ENCODE measurements around the gene AMBP. TPM values are rescaled to one million over a fixed set of nuclear protein-coding genes. Genes with fewer than 3 reads are reported as not detected.

The AMBP gene
- total and polyA plus RNA-seq, 2 of the 13 experiments (the other 11 are each of a cell fraction or from before 2014, with no cell fraction given), result 1,510 to 2,580 TPM

GRCh38 chr9:114098936-114099668 is 21.0 kb upstream of the AMBP start, which contains the start of gene KIF12:
Gene KIF12, minus strand, starts transcription at chr9:114099292. Its CDS starts 16 bp downstream, at chr9:114099276.
- Histone ChIP-seq H3K4me3 (replicated peaks in 1 of 3; ENCODE audit: insufficient read depth in 1 of 3, low read depth in 2 of 3, low read length in 3 of 3) (peak within 1 kb of the TSS; percentile 45 to 67 (median 49)), H3K79me2 (ENCODE audit: insufficient read depth, low read length) (no peaks in the 10 kb centered on the region), H3K27me3 (ENCODE audit: control insufficient read depth in 1 of 2, insufficient read depth in 2 of 2, low read length in 2 of 2) (no peaks in the 10 kb centered on the region), H3K36me3 (replicated peaks in 1 of 2; ENCODE audit: control insufficient read depth in 1 of 2, insufficient read depth in 2 of 2, low read length in 2 of 2) (peaks cover 0 to 1% of the 10 kb centered on the region in 2 experiments; a peak in 1 of 5 replicates), H3K4me2 (ENCODE audit: low read depth, low read length) (peak within 1 kb of the TSS; percentile 82), H4K20me1 (ENCODE audit: insufficient read depth, low read length) (no peaks in the 10 kb centered on the region), H3K9ac (ENCODE audit: insufficient read depth, low read depth, low read length) (peak within 1 kb of the TSS; percentile 59), H3K4me1 (ENCODE audit: insufficient read depth, low read length) (peaks cover 53% of the 10 kb centered on the region), H2AFZ (ENCODE audit: low read length) (peak within 1 kb of the TSS; percentile 0), H3K9me3 (ENCODE audit: low read length) (peaks cover 13% of the 10 kb centered on the region), H3K27ac (ENCODE audit: extremely low read length, insufficient read depth, low read length) (peak within 1 kb of the TSS; percentile 55)
- ATAC-seq, result peak; percentile 83
- CTCF ChIA-PET (ENCODE audit: low intra/inter-chr PET ratio, low total read pairs), result no interaction called here
- WGBS (ENCODE audit: low lambda C conversion rate), result 3% methylated on average over 10 of the region's 32 CpGs
- peak; percentile 74 for DNase-seq (ENCODE audit: low spot score)
- in situ Hi-C loops (cut with HindIII; ENCODE audit: extremely low pct_ligation_motif_present, low pct_unique_long_range_greater_than_20kb), result loop anchor here (5.0 kb wide), 1 partner anchor 193 kb away; no protein-coding TSS in a partner anchor
- POLR2A ChIA-PET, result interaction anchor here (1.1 to 1.9 kb wide), 18 partner anchors 9 to 229 kb away, joined by 3 to 63 read pairs (median 6); partner anchors contain the start of genes AMBP and COL27A1
- intact Hi-C loops (cut with micrococcal nuclease; ENCODE audit: unreplicated experiment), result no loop called here
- BruUV-seq (replicated peaks), result no TSS peak
- FAIRE-seq, result peak; percentile 93
- TF ChIP-seq, protein P1, sequence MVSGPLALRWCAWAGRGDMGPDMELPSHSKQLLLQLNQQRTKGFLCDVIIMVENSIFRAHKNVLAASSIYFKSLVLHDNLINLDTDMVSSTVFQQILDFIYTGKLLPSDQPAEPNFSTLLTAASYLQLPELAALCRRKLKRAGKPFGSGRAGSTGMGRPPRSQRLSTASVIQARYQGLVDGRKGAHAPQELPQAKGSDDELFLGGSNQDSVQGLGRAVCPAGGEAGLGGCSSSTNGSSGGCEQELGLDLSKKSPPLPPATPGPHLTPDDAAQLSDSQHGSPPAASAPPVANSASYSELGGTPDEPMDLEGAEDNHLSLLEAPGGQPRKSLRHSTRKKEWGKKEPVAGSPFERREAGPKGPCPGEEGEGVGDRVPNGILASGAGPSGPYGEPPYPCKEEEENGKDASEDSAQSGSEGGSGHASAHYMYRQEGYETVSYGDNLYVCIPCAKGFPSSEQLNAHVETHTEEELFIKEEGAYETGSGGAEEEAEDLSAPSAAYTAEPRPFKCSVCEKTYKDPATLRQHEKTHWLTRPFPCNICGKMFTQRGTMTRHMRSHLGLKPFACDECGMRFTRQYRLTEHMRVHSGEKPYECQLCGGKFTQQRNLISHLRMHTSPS (CRISPR knock-in tag; IDR thresholded peaks at IDR 0.05; ENCODE audit: low read depth), result no peak
- TF ChIP-seq ZNF687 (CRISPR knock-in tag; IDR thresholded peaks at IDR 0.05) (peak; percentile 75), DZIP1 (CRISPR knock-in tag; IDR thresholded peaks at IDR 0.05) (no peak), MAZ (IDR thresholded peaks at IDR 0.05; ENCODE audit: borderline replicate concordance, low read depth, low read length) (no peak), MAZ (CRISPR knock-in tag; IDR thresholded peaks at IDR 0.05; ENCODE audit: low read depth) (peak; percentile 43; the same call in 1 of the 2 replicates), SOX6 (IDR thresholded peaks at IDR 0.05) (no peak), SOX6 (CRISPR knock-in tag; IDR thresholded peaks at IDR 0.05) (peak; percentile 57), TCF7L2 (IDR thresholded peaks at IDR 0.05; ENCODE audit: low read depth, low read length) (no peak), GABPA (IDR thresholded peaks at IDR 0.05; ENCODE audit: low read depth, low read length) (no peak), GABPA (CRISPR knock-in tag; IDR thresholded peaks at IDR 0.05; ENCODE audit: low read depth) (peak; percentile 17; the same call in 1 of the 2 replicates), KDM1A (CRISPR knock-in tag; IDR thresholded peaks at IDR 0.05) (no peak), ZBTB26 (CRISPR knock-in tag; IDR thresholded peaks at IDR 0.05; ENCODE audit: borderline replicate concordance) (peak; percentile 75; the same call in 1 of the 2 replicates), ATF7 (IDR thresholded peaks at IDR 0.05) (no peak), ATF7 (CRISPR knock-in tag; IDR thresholded peaks at IDR 0.05) (no peak)
